NT2/D1 (cell line): ENCODE data around the gene VAV2.

Source experiments
- DNase-seq: peaks from one replicate; pipeline ENCODE4 v3.0.0-alpha.2; 2011; ENCODE audit warnings: low read depth, low spot score
- H3K27me3 ChIP-seq: 2 replicates; pipeline ENCODE4 v1.6.0; 2011; ENCODE audit warnings: mild to moderate bottlenecking; ENCODE audit not compliant: insufficient read length, insufficient read depth
- H3K36me3 ChIP-seq: 2 replicates; pipeline ENCODE4 v1.6.1; 2011; ENCODE audit warnings: mild to moderate bottlenecking, low read length, mixed read lengths; ENCODE audit not compliant: insufficient read depth, insufficient read length
- H3K4me1 ChIP-seq: 2 replicates; pipeline ENCODE4 v1.5.1; 2011; ENCODE audit not compliant: insufficient read depth, insufficient read length
- H3K4me3 ChIP-seq: 2 replicates; pipeline ENCODE4 v1.5.1; 2011; ENCODE audit warnings: low read depth; ENCODE audit not compliant: insufficient read length
- H3K9ac ChIP-seq: 2 replicates; pipeline ENCODE4 v1.6.0; 2011; ENCODE audit warnings: low read depth; ENCODE audit not compliant: insufficient read length
- H3K9me3 ChIP-seq: 2 replicates; pipeline ENCODE4 v1.5.1; 2011; ENCODE audit warnings: mild to moderate bottlenecking, low read length; ENCODE audit not compliant: insufficient read depth
- SUZ12 ChIP-seq: IDR thresholded peaks from 2 replicates; pipeline ENCODE4 v1.6.1; 2011; ENCODE audit not compliant: insufficient read length, insufficient read depth; ENCODE audit errors: extremely low read depth
- YY1 ChIP-seq: IDR thresholded peaks from 2 replicates; pipeline ENCODE4 v1.6.1; 2011; ENCODE audit not compliant: insufficient read length, insufficient read depth
- ZNF274 ChIP-seq: IDR thresholded peaks from 2 replicates; pipeline ENCODE4 v1.6.1; 2011; ENCODE audit warnings: mild to moderate bottlenecking, low read depth, low read length

Gene VAV2

GRCh38 chr9:133864011-133864410 is 128.1 kb downstream of the VAV2 start:
- H3K9ac ChIP-seq, result peak overlapping the region; percentile 23
- peaks cover 16% of the 10 kb centered on the region; the same call in 1 of the 2 replicates for H3K9me3 ChIP-seq
- H3K27me3 ChIP-seq, result no peaks in the 10 kb centered on the region
- DNase-seq, result no peak
- TF ChIP-seq SUZ12, result no peak
- no peak for TF ChIP-seq YY1
- TF ChIP-seq ZNF274, result no peak
- peaks cover 25% of the 10 kb centered on the region for H3K4me1 ChIP-seq
- peaks cover 26% of the 10 kb centered on the region for H3K36me3 ChIP-seq
- no peak overlapping the region for H3K4me3 ChIP-seq

GRCh38 chr9:133863257-133863592 is 128.9 kb downstream of the VAV2 start:
- Histone ChIP-seq H3K36me3 (peaks cover 26% of the 10 kb centered on the region), H3K27me3 (no peaks in the 10 kb centered on the region), H3K9ac (peak overlapping the region; percentile 0), H3K4me3 (no peak overlapping the region), H3K9me3 (peaks cover 16% of the 10 kb centered on the region; the same call in 1 of the 2 replicates), H3K4me1 (peaks cover 25% of the 10 kb centered on the region)
- TF ChIP-seq ZNF274 (no peak), SUZ12 (no peak), YY1 (no peak)
- no peak for DNase-seq

GRCh38 chr9:133862585-133863256 is 129.4 kb downstream of the VAV2 start:
- peaks cover 25% of the 10 kb centered on the region for H3K4me1 ChIP-seq
- TF ChIP-seq ZNF274 (no peak), YY1 (no peak), SUZ12 (no peak)
- peaks cover 28% of the 10 kb centered on the region for H3K36me3 ChIP-seq
- H3K27me3 ChIP-seq, result no peaks in the 10 kb centered on the region
- H3K4me3 ChIP-seq, result no peak overlapping the region
- no peak for DNase-seq
- no peak overlapping the region for H3K9ac ChIP-seq
- H3K9me3 ChIP-seq, result peaks cover 16% of the 10 kb centered on the region; the same call in 1 of the 2 replicates

- TF ChIP-seq YY1 (no peak), SUZ12 (no peak), ZNF274 (no peak)
- Histone ChIP-seq H3K36me3 (peaks cover 26% of the 10 kb centered on the region), H3K27me3 (no peaks in the 10 kb centered on the region), H3K9ac (no peak overlapping the region), H3K4me1 (peaks cover 25% of the 10 kb centered on the region), H3K9me3 (peaks cover 16% of the 10 kb centered on the region; the same call in 1 of the 2 replicates), H3K4me3 (no peak overlapping the region)
- DNase-seq, result no peak
Observed at GRCh38 chr9:133861692-133862091, 130.4 kb downstream of the VAV2 start.

- H3K9me3 ChIP-seq, result peaks cover 15% of the 10 kb centered on the region; the same call in 1 of the 2 replicates
- no peaks in the 10 kb centered on the region for H3K27me3 ChIP-seq
- no peak overlapping the region for H3K9ac ChIP-seq
- H3K4me1 ChIP-seq, result peaks cover 25% of the 10 kb centered on the region
- H3K36me3 ChIP-seq, result peaks cover 26% of the 10 kb centered on the region
- TF ChIP-seq SUZ12 (no peak), YY1 (no peak), ZNF274 (no peak)
- no peak for DNase-seq
- no peak overlapping the region for H3K4me3 ChIP-seq
Observed at GRCh38 chr9:133861086-133861485, 131.0 kb downstream of the VAV2 start.

GRCh38 chr9:133858771-133859170 is 133.4 kb downstream of the VAV2 start:
- no peaks in the 10 kb centered on the region for H3K27me3 ChIP-seq
- no peak overlapping the region for H3K4me3 ChIP-seq
- H3K4me1 ChIP-seq, result peaks cover 16% of the 10 kb centered on the region
- H3K36me3 ChIP-seq, result peaks cover 26% of the 10 kb centered on the region
- H3K9ac ChIP-seq, result no peak overlapping the region
- H3K9me3 ChIP-seq, result no peaks in the 10 kb centered on the region
- TF ChIP-seq ZNF274, result no peak
- TF ChIP-seq SUZ12, result no peak
- TF ChIP-seq YY1, result no peak
- no peak for DNase-seq

GRCh38 chr9:133857639-133858038 is 134.5 kb downstream of the VAV2 start:
- H3K4me3 ChIP-seq, result no peak overlapping the region
- no peak for TF ChIP-seq YY1
- TF ChIP-seq ZNF274, result no peak
- no peak for TF ChIP-seq SUZ12
- H3K27me3 ChIP-seq, result no peaks in the 10 kb centered on the region
- H3K36me3 ChIP-seq, result peaks cover 35% of the 10 kb centered on the region
- peaks cover 9% of the 10 kb centered on the region for H3K4me1 ChIP-seq
- no peaks in the 10 kb centered on the region for H3K9me3 ChIP-seq
- no peak overlapping the region for H3K9ac ChIP-seq
- no peak for DNase-seq

- no peak overlapping the region for H3K4me3 ChIP-seq
- no peaks in the 10 kb centered on the region for H3K27me3 ChIP-seq
- no peaks in the 10 kb centered on the region for H3K9me3 ChIP-seq
- TF ChIP-seq ZNF274, result no peak
- H3K36me3 ChIP-seq, result peaks cover 37% of the 10 kb centered on the region
- peaks cover 4% of the 10 kb centered on the region for H3K4me1 ChIP-seq
- no peak for DNase-seq
- no peak overlapping the region for H3K9ac ChIP-seq
Observed at GRCh38 chr9:133856798-133857197, 135.3 kb downstream of the VAV2 start.
